Measurements from ENCODE around the gene WASF3.

WASF3 gene

DNA sequence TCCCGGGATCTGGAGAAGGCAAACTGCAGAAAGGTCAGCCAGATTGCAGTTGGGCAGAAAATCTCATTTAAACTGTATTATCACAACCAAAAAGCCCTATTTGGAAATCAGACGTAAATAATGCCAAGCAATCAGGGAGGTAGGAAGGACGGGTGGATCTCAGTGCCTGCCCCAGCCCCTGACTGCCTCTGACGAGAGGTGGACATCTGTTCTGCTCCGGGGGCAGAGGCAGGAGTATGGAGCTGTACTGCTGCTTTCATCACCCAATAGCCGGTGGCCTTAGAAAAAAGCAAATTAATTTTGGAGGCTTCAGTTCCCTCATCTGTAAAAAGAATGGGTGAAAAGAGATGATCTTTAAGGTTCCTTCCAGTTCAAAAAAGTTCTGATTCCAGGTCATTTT is 43.6 kb upstream of the WASF3 start:
- TF ChIP-seq EZH2phosphoT487 (IDR thresholded peaks at IDR 0.05; ENCODE audit: borderline replicate concordance, low read length) = no peak
- TF ChIP-seq, protein P1, sequence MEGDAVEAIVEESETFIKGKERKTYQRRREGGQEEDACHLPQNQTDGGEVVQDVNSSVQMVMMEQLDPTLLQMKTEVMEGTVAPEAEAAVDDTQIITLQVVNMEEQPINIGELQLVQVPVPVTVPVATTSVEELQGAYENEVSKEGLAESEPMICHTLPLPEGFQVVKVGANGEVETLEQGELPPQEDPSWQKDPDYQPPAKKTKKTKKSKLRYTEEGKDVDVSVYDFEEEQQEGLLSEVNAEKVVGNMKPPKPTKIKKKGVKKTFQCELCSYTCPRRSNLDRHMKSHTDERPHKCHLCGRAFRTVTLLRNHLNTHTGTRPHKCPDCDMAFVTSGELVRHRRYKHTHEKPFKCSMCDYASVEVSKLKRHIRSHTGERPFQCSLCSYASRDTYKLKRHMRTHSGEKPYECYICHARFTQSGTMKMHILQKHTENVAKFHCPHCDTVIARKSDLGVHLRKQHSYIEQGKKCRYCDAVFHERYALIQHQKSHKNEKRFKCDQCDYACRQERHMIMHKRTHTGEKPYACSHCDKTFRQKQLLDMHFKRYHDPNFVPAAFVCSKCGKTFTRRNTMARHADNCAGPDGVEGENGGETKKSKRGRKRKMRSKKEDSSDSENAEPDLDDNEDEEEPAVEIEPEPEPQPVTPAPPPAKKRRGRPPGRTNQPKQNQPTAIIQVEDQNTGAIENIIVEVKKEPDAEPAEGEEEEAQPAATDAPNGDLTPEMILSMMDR (IDR thresholded peaks at IDR 0.05; ENCODE audit: low read depth, low read length, poor library complexity, severe bottlenecking) = no peak
- Histone ChIP-seq H3K4me1 (ENCODE audit: control insufficient read depth, low read length) (no peaks in the 10 kb centered on the region), H4K20me1 (ENCODE audit: control insufficient read depth, insufficient read depth, low read depth, low read length) (no peaks in the 10 kb centered on the region), H3K79me2 (ENCODE audit: control insufficient read depth, low read length) (no peaks in the 10 kb centered on the region), H3K27me3 (ENCODE audit: control insufficient read depth, low read length) (peaks cover 7% of the 10 kb centered on the region), H3K9me3 (ENCODE audit: control insufficient read depth, insufficient read depth, low read length) (no peaks in the 10 kb centered on the region), H3K4me2 (ENCODE audit: low read length) (no peak overlapping the region), H3K9me2 (replicated peaks; ENCODE audit: control insufficient read depth, low read length) (no peaks in the 10 kb centered on the region), H3K36me3 (ENCODE audit: control insufficient read depth, low read length) (no peaks in the 10 kb centered on the region), H3F3A (ENCODE audit: control insufficient read depth, insufficient read depth) (no peaks in the 10 kb centered on the region), H3K27ac (ENCODE audit: low read depth, low read length) (no peak overlapping the region), H3K4me3 (ENCODE audit: low read length) (no peak overlapping the region)

DNA sequence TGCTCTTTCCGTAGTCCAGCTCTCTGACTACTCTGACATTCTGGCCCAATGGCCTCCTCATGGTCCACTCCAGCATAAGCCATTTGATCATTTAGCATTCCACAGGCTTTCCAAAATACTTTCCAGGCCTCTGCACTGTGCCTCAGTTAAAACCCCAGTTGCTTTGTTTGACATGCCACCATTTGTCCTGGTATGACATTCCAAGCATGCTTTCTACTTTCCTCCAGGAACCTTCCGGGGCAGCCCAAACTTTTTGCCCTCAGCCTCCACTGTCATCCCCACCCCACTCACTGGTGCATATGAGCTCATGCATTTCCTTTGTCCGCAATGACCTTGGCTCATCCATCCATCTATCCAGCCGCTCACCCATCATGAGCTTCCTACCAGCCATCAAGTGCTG is 41.8 kb upstream of the WASF3 start:
- Histone ChIP-seq H3K79me2 (ENCODE audit: control insufficient read depth, low read length) (no peaks in the 10 kb centered on the region), H3K36me3 (ENCODE audit: control insufficient read depth, low read length) (no peaks in the 10 kb centered on the region), H4K20me1 (ENCODE audit: control insufficient read depth, insufficient read depth, low read depth, low read length) (no peaks in the 10 kb centered on the region), H3K4me1 (ENCODE audit: control insufficient read depth, low read length) (no peaks in the 10 kb centered on the region), H3K27ac (ENCODE audit: low read depth, low read length) (no peak overlapping the region), H3K27me3 (ENCODE audit: control insufficient read depth, low read length) (peaks cover 7% of the 10 kb centered on the region), H3K9me2 (replicated peaks; ENCODE audit: control insufficient read depth, low read length) (no peaks in the 10 kb centered on the region), H3K9me3 (ENCODE audit: control insufficient read depth, insufficient read depth, low read length) (no peaks in the 10 kb centered on the region), H3F3A (ENCODE audit: control insufficient read depth, insufficient read depth) (no peaks in the 10 kb centered on the region), H3K4me2 (ENCODE audit: low read length) (no peak overlapping the region), H3K4me3 (ENCODE audit: low read length) (no peak overlapping the region)
- no peak for TF ChIP-seq EZH2phosphoT487 (IDR thresholded peaks at IDR 0.05; ENCODE audit: borderline replicate concordance, low read length)
- TF ChIP-seq, protein P1 (IDR thresholded peaks at IDR 0.05; ENCODE audit: low read depth, low read length, poor library complexity, severe bottlenecking) = no peak

DNA sequence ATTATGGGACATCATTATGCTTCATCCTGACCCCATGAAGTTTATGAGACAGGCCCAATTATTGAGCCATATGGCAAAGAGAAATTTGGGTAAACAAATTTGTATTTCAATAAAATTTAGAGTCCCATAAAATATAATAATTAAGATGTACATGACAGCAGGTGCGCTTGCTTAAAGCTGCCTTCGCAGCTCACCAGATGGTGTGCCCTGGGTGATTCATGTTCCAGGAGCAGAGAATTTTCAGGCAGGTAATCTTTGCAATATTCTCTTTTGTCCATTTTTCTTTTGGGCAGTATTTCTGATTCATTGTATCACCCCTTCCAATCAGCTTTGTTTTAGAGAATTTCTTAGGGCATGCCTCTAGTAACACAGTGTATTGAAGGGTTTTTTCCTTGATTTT is 39.5 kb upstream of the WASF3 start:
- Histone ChIP-seq H3K4me2 (ENCODE audit: low read length) (no peak overlapping the region), H3K9me2 (replicated peaks; ENCODE audit: control insufficient read depth, low read length) (no peaks in the 10 kb centered on the region), H3K9me3 (ENCODE audit: control insufficient read depth, insufficient read depth, low read length) (no peaks in the 10 kb centered on the region), H3K4me1 (ENCODE audit: control insufficient read depth, low read length) (no peaks in the 10 kb centered on the region), H3K27ac (ENCODE audit: low read depth, low read length) (no peak overlapping the region), H4K20me1 (ENCODE audit: control insufficient read depth, insufficient read depth, low read depth, low read length) (no peaks in the 10 kb centered on the region), H3F3A (ENCODE audit: control insufficient read depth, insufficient read depth) (no peaks in the 10 kb centered on the region), H3K36me3 (ENCODE audit: control insufficient read depth, low read length) (no peaks in the 10 kb centered on the region), H3K27me3 (ENCODE audit: control insufficient read depth, low read length) (peaks cover 7% of the 10 kb centered on the region), H3K4me3 (ENCODE audit: low read length) (no peak overlapping the region), H3K79me2 (ENCODE audit: control insufficient read depth, low read length) (no peaks in the 10 kb centered on the region)
- TF ChIP-seq, protein P1 (IDR thresholded peaks at IDR 0.05; ENCODE audit: low read depth, low read length, poor library complexity, severe bottlenecking) = no peak
- no peak for TF ChIP-seq EZH2phosphoT487 (IDR thresholded peaks at IDR 0.05; ENCODE audit: borderline replicate concordance, low read length)
